Measurements from ENCODE around the gene MDM4. TPM values are rescaled to one million over a fixed set of nuclear protein-coding genes. Genes with fewer than 3 reads are reported as not detected.
"Not testable (repeated sequence)": the region's sequence is repeated elsewhere in the genome, so short reads cannot be mapped to it uniquely, and the experiment has no call there.

The MDM4 gene
- total RNA-seq, 2 experiments from 2014 or later, result 120 to 282 TPM

DNA sequence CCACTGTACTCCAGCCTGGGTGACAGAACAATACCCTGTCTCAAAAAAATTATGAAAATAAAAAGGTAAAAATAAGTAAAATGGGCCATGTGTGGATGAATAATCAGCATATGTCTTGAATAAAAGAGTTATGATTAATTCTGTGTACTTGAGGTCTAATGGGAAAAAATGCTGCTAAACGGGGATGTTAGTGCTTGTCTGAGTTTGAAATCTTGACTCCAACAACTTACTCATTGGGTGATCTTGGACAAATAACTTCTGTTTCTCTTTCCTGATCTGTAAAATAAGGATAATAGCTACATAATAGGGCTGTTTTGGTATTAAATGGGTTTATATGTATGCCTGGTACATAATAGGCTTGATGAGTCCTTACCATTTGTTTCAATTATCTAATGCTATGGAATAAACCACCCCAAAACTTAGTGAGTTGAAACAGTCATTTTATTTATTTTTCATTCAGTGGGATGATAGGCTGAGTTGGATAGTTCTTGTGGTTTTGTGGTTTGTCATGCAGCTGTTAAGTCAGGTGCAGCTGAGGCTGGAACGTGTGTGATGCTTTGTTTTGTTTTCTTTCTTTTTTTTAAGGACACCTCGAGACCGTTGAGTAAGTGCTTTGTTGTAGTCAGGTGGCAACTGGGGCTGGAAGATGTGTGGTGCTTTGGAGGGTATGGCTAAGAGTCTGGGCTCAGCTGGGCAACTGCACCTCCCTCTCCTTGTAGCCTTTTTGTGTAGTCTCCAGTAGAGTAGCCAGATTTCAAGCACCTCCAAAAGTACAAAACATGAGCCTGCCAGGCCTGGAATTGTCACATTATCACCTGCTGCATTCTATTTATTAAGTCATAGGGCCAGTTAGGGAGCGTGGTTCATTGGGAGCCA lies 4.9 kb downstream of the MDM4 start:
- Histone ChIP-seq H3K36me3 (ENCODE audit: insufficient read depth, low read length) (peaks cover 78% of the 10 kb centered on the region), H3K4me1 (ENCODE audit: insufficient read depth, low read length, poor library complexity, severe bottlenecking) (peaks cover 83% of the 10 kb centered on the region), H3K4me2 (ENCODE audit: low read length) (peak overlapping the region; percentile 85), H3K9me3 (ENCODE audit: low read length) (peaks cover 36% of the 10 kb centered on the region; the same call in 1 of the 2 replicates), H3K9me2 (ENCODE audit: insufficient read depth, low read length) (no peaks in the 10 kb centered on the region), H2AFZ (ENCODE audit: low read length) (no peak overlapping the region), H4K20me1 (ENCODE audit: insufficient read depth, low read length) (peaks cover 4% of the 10 kb centered on the region; the same call in 1 of the 2 replicates), H3K4me3 (ENCODE audit: low read depth, low read length, poor library complexity, severe bottlenecking) (peak overlapping the region; percentile 88), H3K27ac (ENCODE audit: low read depth, low read length, poor library complexity, severe bottlenecking) (peak overlapping the region; percentile 100), H3K79me2 (ENCODE audit: insufficient read depth, low read depth, low read length) (peaks cover 90% of the 10 kb centered on the region)
- TF ChIP-seq, protein P1, sequence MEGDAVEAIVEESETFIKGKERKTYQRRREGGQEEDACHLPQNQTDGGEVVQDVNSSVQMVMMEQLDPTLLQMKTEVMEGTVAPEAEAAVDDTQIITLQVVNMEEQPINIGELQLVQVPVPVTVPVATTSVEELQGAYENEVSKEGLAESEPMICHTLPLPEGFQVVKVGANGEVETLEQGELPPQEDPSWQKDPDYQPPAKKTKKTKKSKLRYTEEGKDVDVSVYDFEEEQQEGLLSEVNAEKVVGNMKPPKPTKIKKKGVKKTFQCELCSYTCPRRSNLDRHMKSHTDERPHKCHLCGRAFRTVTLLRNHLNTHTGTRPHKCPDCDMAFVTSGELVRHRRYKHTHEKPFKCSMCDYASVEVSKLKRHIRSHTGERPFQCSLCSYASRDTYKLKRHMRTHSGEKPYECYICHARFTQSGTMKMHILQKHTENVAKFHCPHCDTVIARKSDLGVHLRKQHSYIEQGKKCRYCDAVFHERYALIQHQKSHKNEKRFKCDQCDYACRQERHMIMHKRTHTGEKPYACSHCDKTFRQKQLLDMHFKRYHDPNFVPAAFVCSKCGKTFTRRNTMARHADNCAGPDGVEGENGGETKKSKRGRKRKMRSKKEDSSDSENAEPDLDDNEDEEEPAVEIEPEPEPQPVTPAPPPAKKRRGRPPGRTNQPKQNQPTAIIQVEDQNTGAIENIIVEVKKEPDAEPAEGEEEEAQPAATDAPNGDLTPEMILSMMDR (conservative IDR thresholded peaks at IDR 0.05; ENCODE audit: low read length), result no peak
- TF ChIP-seq EZH2phosphoT487 (IDR thresholded peaks at IDR 0.05; ENCODE audit: borderline replicate concordance, low read depth, low read length), result no peak
- POLR2A ChIA-PET, result interaction anchor here (0.6 to 2.6 kb wide), 11 partner anchors 8 to 896 kb away, joined by 3 to 22 read pairs (median 4); no protein-coding TSS in a partner anchor
- TSS peak; percentile 91 for BruUV-seq (replicated peaks)
- CTCF ChIA-PET (ENCODE audit: unreplicated experiment), result interaction anchor here (0.6 kb wide), 1 partner anchor 194 kb away, joined by 3 read pairs; no protein-coding TSS in a partner anchor
- intact Hi-C loops (cut with micrococcal nuclease; ENCODE audit: unreplicated experiment), result loop anchor here (1.0 to 10.0 kb wide), 6 partner anchors 8 to 1531 kb away; partner anchors contain the start of genes LAX1 and RHEX
- DNase-seq (ENCODE audit: low spot score), result peak; percentile 99

- Histone ChIP-seq H3K4me2 (ENCODE audit: low read length) (peak overlapping the region; percentile 73), H3K4me1 (ENCODE audit: insufficient read depth, low read length, poor library complexity, severe bottlenecking) (peaks cover 93% of the 10 kb centered on the region), H3K79me2 (ENCODE audit: insufficient read depth, low read depth, low read length) (peaks cover 91% of the 10 kb centered on the region), H3K9me3 (ENCODE audit: low read length) (peaks cover 36% of the 10 kb centered on the region; the same call in 1 of the 2 replicates), H3K27ac (ENCODE audit: low read depth, low read length, poor library complexity, severe bottlenecking) (peak overlapping the region; percentile 100), H3K36me3 (ENCODE audit: insufficient read depth, low read length) (peaks cover 81% of the 10 kb centered on the region), H3K4me3 (ENCODE audit: low read depth, low read length, poor library complexity, severe bottlenecking) (peak overlapping the region; percentile 60)
- BruUV-seq (replicated peaks); H2AFZ ChIP-seq (ENCODE audit: low read length); H3K9me2 ChIP-seq (ENCODE audit: insufficient read depth, low read length); H4K20me1 ChIP-seq (ENCODE audit: insufficient read depth, low read length); CTCF ChIA-PET (ENCODE audit: unreplicated experiment): not testable (repeated sequence)
- DNase-seq (ENCODE audit: low spot score), result peak; percentile 46
- POLR2A ChIA-PET, result interaction anchor here (0.6 to 2.6 kb wide), 8 partner anchors 9 to 242 kb away, joined by 3 to 22 read pairs (median 4); no protein-coding TSS in a partner anchor
- intact Hi-C loops (cut with micrococcal nuclease; ENCODE audit: unreplicated experiment), result loop anchor here (1.0 to 10.0 kb wide), 6 partner anchors 9 to 1530 kb away; partner anchors contain the start of genes LAX1 and RHEX
Measured at GRCh38 chr1:204521941-204522521, 5.8 kb downstream of the MDM4 start.

- TF ChIP-seq, protein P1 (conservative IDR thresholded peaks at IDR 0.05; ENCODE audit: low read length), result no peak
- no peak for TF ChIP-seq EZH2phosphoT487 (IDR thresholded peaks at IDR 0.05; ENCODE audit: borderline replicate concordance, low read depth, low read length)
- ChIA-PET POLR2A (interaction anchor here (0.9 to 8.8 kb wide), 5 partner anchors 7 to 55 kb away, joined by 3 to 131 read pairs (median 9); partner anchors contain the start of gene MDM4), CTCF (ENCODE audit: unreplicated experiment) (no interaction called here)
- Histone ChIP-seq H4K20me1 (ENCODE audit: insufficient read depth, low read length) (peaks cover 4% of the 10 kb centered on the region; the same call in 1 of the 2 replicates), H3K79me2 (ENCODE audit: insufficient read depth, low read depth, low read length) (peaks cover 91% of the 10 kb centered on the region), H3K4me3 (ENCODE audit: low read depth, low read length, poor library complexity, severe bottlenecking) (peak overlapping the region; percentile 28), H3K9me2 (ENCODE audit: insufficient read depth, low read length) (no peaks in the 10 kb centered on the region), H3K4me1 (ENCODE audit: insufficient read depth, low read length, poor library complexity, severe bottlenecking) (peaks cover 95% of the 10 kb centered on the region), H3K27ac (ENCODE audit: low read depth, low read length, poor library complexity, severe bottlenecking) (peak overlapping the region; percentile 71), H3K36me3 (ENCODE audit: insufficient read depth, low read length) (peaks cover 81% of the 10 kb centered on the region), H3K9me3 (ENCODE audit: low read length) (peaks cover 34% of the 10 kb centered on the region; the same call in 1 of the 2 replicates), H2AFZ (ENCODE audit: low read length) (no peak overlapping the region), H3K4me2 (ENCODE audit: low read length) (peak overlapping the region; percentile 49)
- DNase-seq (ENCODE audit: low spot score), result peak; percentile 64
- BruUV-seq (replicated peaks), result no TSS peak
- intact Hi-C loops (cut with micrococcal nuclease; ENCODE audit: unreplicated experiment), result loop anchor here (5.0 to 10.0 kb wide), 3 partner anchors 589 to 1529 kb away; partner anchors contain the start of genes LAX1 and RHEX
Measured at GRCh38 chr1:204523605-204524215, 7.5 kb downstream of the MDM4 start.

Data from OCI-LY7 (cell line).